ENCODE results near the gene EHBP1. TPM values are rescaled to one million over a fixed set of nuclear protein-coding genes. Genes with fewer than 3 reads are reported as not detected.

The EHBP1 gene
- total and polyA plus RNA-seq, 2 donors (not counting 1 experiment from before 2014, with no cell fraction given): 129 to 191 TPM

GRCh38 chr2:62947403-62947802, 241.9 kb downstream of the EHBP1 start:
- Histone ChIP-seq H3K4me3 (replicated peaks in 1 of 4; ENCODE audit: control extremely low read depth in 1 of 4, insufficient read depth in 1 of 4, low read depth in 3 of 4, low read length in 4 of 4) (no peak overlapping the region), H3K9me3 (ENCODE audit: control insufficient read depth, insufficient read depth, low read depth, low read length) (no peaks in the 10 kb centered on the region), H3K9ac (ENCODE audit: insufficient read depth, low read length) (no peak overlapping the region), H3K36me3 (ENCODE audit: control insufficient read depth, insufficient read depth, low read length) (peaks cover 2% of the 10 kb centered on the region), H3K79me2 (ENCODE audit: control insufficient read depth, insufficient read depth, low read length) (no peaks in the 10 kb centered on the region), H3K27me3 (ENCODE audit: control insufficient read depth, insufficient read depth, low read length) (no peaks in the 10 kb centered on the region), H2AFZ (ENCODE audit: low read length) (no peak overlapping the region), H3K4me1 (ENCODE audit: control insufficient read depth, extremely low read depth, insufficient read depth, low read length) (no peaks in the 10 kb centered on the region), H4K20me1 (ENCODE audit: control insufficient read depth, extremely low read depth, insufficient read depth, low read length) (no peaks in the 10 kb centered on the region), H3K4me2 (ENCODE audit: extremely low read depth, insufficient read depth, low read length) (no peak overlapping the region), H3K27ac (ENCODE audit: insufficient read depth, low read length) (no peak overlapping the region)
- no peak for TF ChIP-seq CTCF (conservative IDR thresholded peaks at IDR 0.05 in 1 of 2, IDR thresholded peaks at IDR 0.05 in 1 of 2; ENCODE audit: low read depth in 1 of 2, low read length in 2 of 2)
- TF ChIP-seq EZH2 (IDR thresholded peaks at IDR 0.05; ENCODE audit: low read length, missing control alignments): no peak
- DNase-seq (ENCODE audit: low read depth in 2 of 2): no peak

- Histone ChIP-seq H3K9me3 (ENCODE audit: control insufficient read depth, insufficient read depth, low read depth, low read length) (no peaks in the 10 kb centered on the region), H3K4me2 (ENCODE audit: extremely low read depth, insufficient read depth, low read length) (no peak overlapping the region), H3K27me3 (ENCODE audit: control insufficient read depth, insufficient read depth, low read length) (no peaks in the 10 kb centered on the region), H4K20me1 (ENCODE audit: control insufficient read depth, extremely low read depth, insufficient read depth, low read length) (no peaks in the 10 kb centered on the region), H3K4me3 (replicated peaks in 1 of 4; ENCODE audit: control extremely low read depth in 1 of 4, insufficient read depth in 1 of 4, low read depth in 3 of 4, low read length in 4 of 4) (no peak overlapping the region), H3K4me1 (ENCODE audit: control insufficient read depth, extremely low read depth, insufficient read depth, low read length) (no peaks in the 10 kb centered on the region), H3K79me2 (ENCODE audit: control insufficient read depth, insufficient read depth, low read length) (no peaks in the 10 kb centered on the region), H2AFZ (ENCODE audit: low read length) (no peak overlapping the region), H3K9ac (ENCODE audit: insufficient read depth, low read length) (no peak overlapping the region), H3K36me3 (ENCODE audit: control insufficient read depth, insufficient read depth, low read length) (no peaks in the 10 kb centered on the region), H3K27ac (ENCODE audit: insufficient read depth, low read length) (no peak overlapping the region)
- no peak for DNase-seq (ENCODE audit: low read depth in 2 of 2)
- TF ChIP-seq CTCF (conservative IDR thresholded peaks at IDR 0.05 in 1 of 2, IDR thresholded peaks at IDR 0.05 in 1 of 2; ENCODE audit: low read depth in 1 of 2, low read length in 2 of 2) (no peak), EZH2 (IDR thresholded peaks at IDR 0.05; ENCODE audit: low read length, missing control alignments) (no peak)
Observed at GRCh38 chr2:62956651-62957050, 251.1 kb downstream of the EHBP1 start.

- no peak overlapping the region for H3K4me2 ChIP-seq (ENCODE audit: extremely low read depth, insufficient read depth, low read length)
- H4K20me1 ChIP-seq (ENCODE audit: control insufficient read depth, extremely low read depth, insufficient read depth, low read length): no peaks in the 10 kb centered on the region
- H3K4me3 ChIP-seq (replicated peaks in 1 of 4; ENCODE audit: control extremely low read depth in 1 of 4, insufficient read depth in 1 of 4, low read depth in 3 of 4, low read length in 4 of 4): no peak overlapping the region
- no peak overlapping the region for H2AFZ ChIP-seq (ENCODE audit: low read length)
- no peaks in the 10 kb centered on the region for H3K4me1 ChIP-seq (ENCODE audit: control insufficient read depth, extremely low read depth, insufficient read depth, low read length)
- no peaks in the 10 kb centered on the region for H3K79me2 ChIP-seq (ENCODE audit: control insufficient read depth, insufficient read depth, low read length)
- no peaks in the 10 kb centered on the region for H3K27me3 ChIP-seq (ENCODE audit: control insufficient read depth, insufficient read depth, low read length)
- no peak overlapping the region for H3K27ac ChIP-seq (ENCODE audit: insufficient read depth, low read length)
- H3K9me3 ChIP-seq (ENCODE audit: control insufficient read depth, insufficient read depth, low read depth, low read length): no peaks in the 10 kb centered on the region
- TF ChIP-seq CTCF (conservative IDR thresholded peaks at IDR 0.05 in 1 of 2, IDR thresholded peaks at IDR 0.05 in 1 of 2; ENCODE audit: low read depth in 1 of 2, low read length in 2 of 2): no peak
- TF ChIP-seq EZH2 (IDR thresholded peaks at IDR 0.05; ENCODE audit: low read length, missing control alignments): no peak
- peaks cover 1% of the 10 kb centered on the region for H3K36me3 ChIP-seq (ENCODE audit: control insufficient read depth, insufficient read depth, low read length)
- no peak overlapping the region for H3K9ac ChIP-seq (ENCODE audit: insufficient read depth, low read length)
- DNase-seq (ENCODE audit: low read depth in 2 of 2): no peak
Observed at GRCh38 chr2:62958206-62958605, 252.7 kb downstream of the EHBP1 start.

Measured in fibroblast of lung (primary cell).